ENCODE data around the gene DCAF7. TPM values are rescaled to one million over a fixed set of nuclear protein-coding genes. Genes with fewer than 3 reads are reported as not detected.

DCAF7 gene
- total RNA-seq, 1 experiment from 2014 or later = 60.4 TPM

DNA sequence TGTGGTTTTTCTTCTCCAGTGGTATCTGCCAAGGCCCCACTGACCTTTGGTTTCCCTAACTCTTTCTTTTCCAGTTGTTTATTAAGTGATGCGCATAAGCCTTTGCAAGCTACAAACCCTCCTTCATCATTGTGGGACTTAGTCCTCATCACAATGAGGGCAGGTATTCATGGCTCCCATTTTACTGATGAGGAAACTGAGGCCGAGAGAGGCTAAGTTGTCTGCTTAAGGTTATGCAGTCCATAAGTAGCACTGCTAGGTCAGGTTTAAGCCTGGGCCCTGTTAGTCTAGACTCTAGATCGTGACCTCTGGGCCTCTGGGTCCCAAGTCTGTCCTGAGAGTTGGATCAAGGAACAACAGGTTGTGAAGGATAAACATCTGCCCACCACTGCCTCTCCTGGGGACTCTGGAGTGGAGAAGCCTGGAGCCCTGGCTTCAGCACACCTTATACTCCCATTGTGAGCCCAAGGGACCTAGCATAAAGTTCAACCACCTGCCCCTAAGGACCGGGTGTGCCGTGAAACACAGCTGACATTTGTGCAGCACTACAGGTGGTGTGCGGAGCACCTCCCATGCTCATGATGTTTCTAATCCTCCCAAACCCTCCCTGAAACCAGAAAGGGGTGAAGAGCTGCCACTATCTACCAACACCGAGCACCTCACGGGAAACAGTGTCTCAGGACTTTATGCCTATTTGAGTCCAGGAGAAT is 32.3 kb upstream of the DCAF7 start:
- POLR2A ChIA-PET = no interaction called here
- no peak overlapping the region for H3K4me3 ChIP-seq (ENCODE audit: low read depth in 2 of 2, low read length in 2 of 2)
- no peak overlapping the region for H3K27ac ChIP-seq (ENCODE audit: low read length)
- BruUV-seq (replicated peaks) = no TSS peak
- intact Hi-C loops (cut with micrococcal nuclease; ENCODE audit: unreplicated experiment) (no loop called here), in situ Hi-C loops (cut with HindIII; ENCODE audit: low pct_unique_long_range_greater_than_20kb, low sequenced_read_pairs) (no loop called here)
- DNase-seq (ENCODE audit: low read depth, low spot score) = no peak
- no peaks in the 10 kb centered on the region for H3K9me3 ChIP-seq (ENCODE audit: control insufficient read depth, insufficient read depth, low read depth, low read length)
- no peaks in the 10 kb centered on the region for H3K4me1 ChIP-seq (ENCODE audit: control insufficient read depth, insufficient read depth, low read length)
- TF ChIP-seq TCF7L2 (IDR thresholded peaks at IDR 0.05; ENCODE audit: low read depth, low read length) (no peak), POLR2AphosphoS5 (IDR thresholded peaks at IDR 0.05; ENCODE audit: low read depth, low read length) (no peak), SIN3A (IDR thresholded peaks at IDR 0.05; ENCODE audit: borderline replicate concordance, insufficient read depth, low read depth, low read length) (no peak)
- TF ChIP-seq, protein P1, sequence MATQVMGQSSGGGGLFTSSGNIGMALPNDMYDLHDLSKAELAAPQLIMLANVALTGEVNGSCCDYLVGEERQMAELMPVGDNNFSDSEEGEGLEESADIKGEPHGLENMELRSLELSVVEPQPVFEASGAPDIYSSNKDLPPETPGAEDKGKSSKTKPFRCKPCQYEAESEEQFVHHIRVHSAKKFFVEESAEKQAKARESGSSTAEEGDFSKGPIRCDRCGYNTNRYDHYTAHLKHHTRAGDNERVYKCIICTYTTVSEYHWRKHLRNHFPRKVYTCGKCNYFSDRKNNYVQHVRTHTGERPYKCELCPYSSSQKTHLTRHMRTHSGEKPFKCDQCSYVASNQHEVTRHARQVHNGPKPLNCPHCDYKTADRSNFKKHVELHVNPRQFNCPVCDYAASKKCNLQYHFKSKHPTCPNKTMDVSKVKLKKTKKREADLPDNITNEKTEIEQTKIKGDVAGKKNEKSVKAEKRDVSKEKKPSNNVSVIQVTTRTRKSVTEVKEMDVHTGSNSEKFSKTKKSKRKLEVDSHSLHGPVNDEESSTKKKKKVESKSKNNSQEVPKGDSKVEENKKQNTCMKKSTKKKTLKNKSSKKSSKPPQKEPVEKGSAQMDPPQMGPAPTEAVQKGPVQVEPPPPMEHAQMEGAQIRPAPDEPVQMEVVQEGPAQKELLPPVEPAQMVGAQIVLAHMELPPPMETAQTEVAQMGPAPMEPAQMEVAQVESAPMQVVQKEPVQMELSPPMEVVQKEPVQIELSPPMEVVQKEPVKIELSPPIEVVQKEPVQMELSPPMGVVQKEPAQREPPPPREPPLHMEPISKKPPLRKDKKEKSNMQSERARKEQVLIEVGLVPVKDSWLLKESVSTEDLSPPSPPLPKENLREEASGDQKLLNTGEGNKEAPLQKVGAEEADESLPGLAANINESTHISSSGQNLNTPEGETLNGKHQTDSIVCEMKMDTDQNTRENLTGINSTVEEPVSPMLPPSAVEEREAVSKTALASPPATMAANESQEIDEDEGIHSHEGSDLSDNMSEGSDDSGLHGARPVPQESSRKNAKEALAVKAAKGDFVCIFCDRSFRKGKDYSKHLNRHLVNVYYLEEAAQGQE (IDR thresholded peaks at IDR 0.05; ENCODE audit: insufficient read depth in 1 of 2, low read depth in 2 of 2, low read length in 1 of 2) = no peak
- TF ChIP-seq, protein P2, sequence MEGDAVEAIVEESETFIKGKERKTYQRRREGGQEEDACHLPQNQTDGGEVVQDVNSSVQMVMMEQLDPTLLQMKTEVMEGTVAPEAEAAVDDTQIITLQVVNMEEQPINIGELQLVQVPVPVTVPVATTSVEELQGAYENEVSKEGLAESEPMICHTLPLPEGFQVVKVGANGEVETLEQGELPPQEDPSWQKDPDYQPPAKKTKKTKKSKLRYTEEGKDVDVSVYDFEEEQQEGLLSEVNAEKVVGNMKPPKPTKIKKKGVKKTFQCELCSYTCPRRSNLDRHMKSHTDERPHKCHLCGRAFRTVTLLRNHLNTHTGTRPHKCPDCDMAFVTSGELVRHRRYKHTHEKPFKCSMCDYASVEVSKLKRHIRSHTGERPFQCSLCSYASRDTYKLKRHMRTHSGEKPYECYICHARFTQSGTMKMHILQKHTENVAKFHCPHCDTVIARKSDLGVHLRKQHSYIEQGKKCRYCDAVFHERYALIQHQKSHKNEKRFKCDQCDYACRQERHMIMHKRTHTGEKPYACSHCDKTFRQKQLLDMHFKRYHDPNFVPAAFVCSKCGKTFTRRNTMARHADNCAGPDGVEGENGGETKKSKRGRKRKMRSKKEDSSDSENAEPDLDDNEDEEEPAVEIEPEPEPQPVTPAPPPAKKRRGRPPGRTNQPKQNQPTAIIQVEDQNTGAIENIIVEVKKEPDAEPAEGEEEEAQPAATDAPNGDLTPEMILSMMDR (IDR thresholded peaks at IDR 0.05) = no peak
- CTCF ChIA-PET = no interaction called here
- ATAC-seq = no peak
- peaks cover 4% of the 10 kb centered on the region; the same call in 1 of the 2 replicates for H3K27me3 ChIP-seq (ENCODE audit: control insufficient read depth, insufficient read depth, low read length)
- no peaks in the 10 kb centered on the region for H3K36me3 ChIP-seq (ENCODE audit: control insufficient read depth, insufficient read depth, low read length)

GRCh38 chr17:63519116-63519881 is 31.0 kb upstream of the DCAF7 start:
- no peak overlapping the region for H3K27ac ChIP-seq (ENCODE audit: low read length)
- no peak for DNase-seq (ENCODE audit: low read depth, low spot score)
- ChIA-PET POLR2A (no interaction called here), CTCF (interaction anchor here (0.6 kb wide), 1 partner anchor 402 kb away, joined by 3 read pairs; no protein-coding TSS in a partner anchor)
- in situ Hi-C loops (cut with HindIII; ENCODE audit: low pct_unique_long_range_greater_than_20kb, low sequenced_read_pairs) (no loop called here), intact Hi-C loops (cut with micrococcal nuclease; ENCODE audit: unreplicated experiment) (no loop called here)
- no peak for ATAC-seq
- no peaks in the 10 kb centered on the region for H3K4me1 ChIP-seq (ENCODE audit: control insufficient read depth, insufficient read depth, low read length)
- TF ChIP-seq, protein P2 (IDR thresholded peaks at IDR 0.05) = no peak
- TF ChIP-seq POLR2AphosphoS5 (IDR thresholded peaks at IDR 0.05; ENCODE audit: low read depth, low read length) (no peak), TCF7L2 (IDR thresholded peaks at IDR 0.05; ENCODE audit: low read depth, low read length) (no peak), SIN3A (IDR thresholded peaks at IDR 0.05; ENCODE audit: borderline replicate concordance, insufficient read depth, low read depth, low read length) (no peak)
- TF ChIP-seq, protein P1 (IDR thresholded peaks at IDR 0.05; ENCODE audit: insufficient read depth in 1 of 2, low read depth in 2 of 2, low read length in 1 of 2) = no peak
- H3K36me3 ChIP-seq (ENCODE audit: control insufficient read depth, insufficient read depth, low read length) = no peaks in the 10 kb centered on the region
- peaks cover 4% of the 10 kb centered on the region; the same call in 1 of the 2 replicates for H3K27me3 ChIP-seq (ENCODE audit: control insufficient read depth, insufficient read depth, low read length)
- no TSS peak for BruUV-seq (replicated peaks)
- no peak overlapping the region for H3K4me3 ChIP-seq (ENCODE audit: low read depth in 2 of 2, low read length in 2 of 2)
- no peaks in the 10 kb centered on the region for H3K9me3 ChIP-seq (ENCODE audit: control insufficient read depth, insufficient read depth, low read depth, low read length)
